Dermis blood vessel endothelial cell (primary cell): ENCODE data around the gene TMCC3. TPM values are rescaled to one million over a fixed set of nuclear protein-coding genes. Genes with fewer than 3 reads are reported as not detected.
"Not testable (repeated sequence)": the region's sequence is repeated elsewhere in the genome, so short reads cannot be mapped to it uniquely, and the experiment has no call there.

Experiments
- DNase-seq: peaks from one replicate; pipeline ENCODE4 v3.0.0; 2010
- total RNA-seq: library from RNA; depleted of rRNA; stranded (reverse); fragments of >200 nt; gene quantifications from 2 replicates; pipeline ENCODE4 v1.2.3, GENCODE V29; 2014

The TMCC3 gene
- total RNA-seq, 1 donor from 2014 or later, result 34.5 TPM

GRCh38 chr12:94633401-94633800 lies 17.0 kb downstream of the TMCC3 start:
- no peak for DNase-seq

DNA sequence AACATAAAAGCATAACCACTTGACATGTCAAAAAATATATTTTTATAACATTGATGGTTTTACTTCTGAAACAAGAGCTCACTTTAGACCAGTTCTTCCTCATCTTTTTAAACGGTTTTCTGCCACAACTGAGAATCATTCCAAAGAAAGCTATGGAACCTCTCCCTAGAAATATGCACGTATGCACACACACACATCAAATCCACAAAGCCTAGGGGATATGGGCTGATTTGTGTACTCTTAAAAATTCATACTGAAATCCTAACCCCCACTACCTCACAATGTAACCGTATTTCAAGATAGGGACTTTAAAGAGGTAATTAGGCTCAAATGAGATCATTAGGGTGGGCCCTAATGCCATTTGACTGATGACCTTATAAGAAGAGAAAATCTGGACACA lies 19.3 kb downstream of the TMCC3 start:
- no peak for DNase-seq

DNA sequence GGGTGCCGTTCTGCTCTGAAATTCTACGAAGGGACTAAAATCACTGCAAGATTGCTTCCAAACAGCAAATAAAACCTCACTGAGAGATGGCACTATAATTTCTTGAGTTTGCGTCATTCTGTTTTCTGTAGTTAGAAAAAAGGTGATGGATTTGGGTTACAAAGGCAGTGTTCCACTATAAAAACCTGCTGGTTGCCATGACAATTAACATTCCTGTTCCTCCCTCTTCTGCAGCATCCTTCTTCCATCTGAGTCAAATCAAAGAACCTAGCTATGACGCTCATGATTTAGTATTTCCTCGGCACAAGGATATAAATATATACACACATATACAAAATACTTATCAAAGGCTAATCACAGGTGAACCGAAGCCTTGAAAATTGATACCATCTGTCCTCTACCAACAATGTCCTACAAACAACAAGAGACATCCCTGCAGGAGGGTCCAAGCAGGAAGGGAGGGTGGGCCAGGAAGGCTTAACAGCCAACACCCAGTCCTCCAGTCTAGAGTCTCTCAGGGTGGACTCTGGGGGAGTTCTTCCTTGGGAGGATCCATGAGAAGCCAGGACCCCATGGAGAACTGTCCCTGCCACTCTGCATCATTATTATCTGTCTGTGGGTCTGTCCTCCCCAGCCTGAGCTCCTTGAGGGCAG lies 21.4 kb downstream of the TMCC3 start:
- DNase-seq, result no peak

GRCh38 chr12:94628369-94628768 lies 22.0 kb downstream of the TMCC3 start:
- DNase-seq, result no peak

GRCh38 chr12:94625531-94625930 lies 24.8 kb downstream of the TMCC3 start:
- DNase-seq, result no peak

DNA sequence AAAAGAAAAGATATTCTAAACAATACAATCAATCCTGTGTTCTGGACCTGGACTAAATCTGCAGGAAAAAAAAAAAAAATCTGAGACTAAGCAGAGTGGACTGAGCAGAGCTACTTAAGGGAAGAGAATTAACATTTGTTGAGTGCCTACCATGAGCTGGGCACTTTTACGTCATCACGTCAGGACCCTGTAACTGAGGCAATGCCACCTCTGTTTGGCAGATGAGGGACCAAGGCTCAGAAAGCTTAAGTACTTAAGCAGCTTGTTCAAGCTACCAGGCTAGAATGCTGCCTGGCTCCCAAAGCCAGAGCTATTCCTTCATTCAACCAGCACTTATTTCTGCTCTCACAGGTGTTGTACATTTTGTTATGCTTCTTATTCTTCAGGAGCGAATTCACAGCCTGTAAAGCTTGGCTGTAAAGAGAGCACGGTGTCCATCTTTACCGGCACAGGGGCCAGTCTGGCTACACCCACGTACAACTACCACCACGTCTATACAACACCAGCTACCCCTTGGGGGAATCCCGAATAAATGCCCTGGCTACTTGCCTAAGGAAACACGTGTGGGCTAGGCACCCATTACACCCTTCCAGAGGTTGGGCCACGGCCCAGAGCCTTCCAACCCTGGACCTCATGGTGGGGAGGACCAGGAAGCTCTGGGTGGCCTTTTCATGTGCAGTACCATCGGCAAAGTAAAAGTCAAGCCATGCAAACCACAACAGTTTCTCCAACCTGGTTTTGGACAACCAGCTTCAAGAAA lies 27.0 kb downstream of the TMCC3 start:
- DNase-seq, result no peak

GRCh38 chr12:94622475-94622874 lies 27.9 kb downstream of the TMCC3 start:
- DNase-seq, result peak; percentile 93

DNA sequence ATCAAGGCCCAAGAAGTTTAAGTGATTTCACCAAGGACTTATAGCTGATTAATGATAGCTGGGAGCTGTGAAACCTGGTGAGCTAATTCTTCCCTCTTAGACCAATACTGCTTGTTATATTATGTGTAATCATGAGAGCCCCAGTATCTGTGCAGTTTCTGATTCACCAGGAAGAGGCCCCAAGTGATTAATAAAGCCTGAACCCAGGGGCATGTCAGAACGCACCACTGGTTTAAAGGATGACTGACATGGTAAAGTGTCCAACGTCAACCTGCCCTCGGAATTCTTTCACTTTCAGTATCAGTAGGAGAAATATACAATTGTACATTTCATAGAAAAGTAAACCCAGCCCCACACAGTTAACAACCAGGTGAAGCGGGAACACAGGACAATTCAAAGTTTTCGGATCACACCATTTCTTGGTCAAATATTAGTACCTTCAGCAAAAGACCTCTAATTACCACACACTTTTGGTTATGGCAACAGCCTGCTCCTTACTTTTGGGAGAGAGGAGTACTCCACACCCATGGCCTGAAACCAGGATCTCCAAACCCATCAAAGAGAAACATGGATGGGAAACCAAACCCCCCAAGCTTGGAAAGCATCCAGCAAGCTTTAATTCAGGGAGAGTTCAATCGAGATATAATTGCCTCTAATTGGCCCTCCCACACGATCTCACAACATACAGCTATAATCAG lies 28.5 kb downstream of the TMCC3 start:
- DNase-seq, result peak; percentile 80

- no peak for DNase-seq
These were observed 29.7 kb downstream of the TMCC3 start for GRCh38 chr12:94620621-94621020.

DNA sequence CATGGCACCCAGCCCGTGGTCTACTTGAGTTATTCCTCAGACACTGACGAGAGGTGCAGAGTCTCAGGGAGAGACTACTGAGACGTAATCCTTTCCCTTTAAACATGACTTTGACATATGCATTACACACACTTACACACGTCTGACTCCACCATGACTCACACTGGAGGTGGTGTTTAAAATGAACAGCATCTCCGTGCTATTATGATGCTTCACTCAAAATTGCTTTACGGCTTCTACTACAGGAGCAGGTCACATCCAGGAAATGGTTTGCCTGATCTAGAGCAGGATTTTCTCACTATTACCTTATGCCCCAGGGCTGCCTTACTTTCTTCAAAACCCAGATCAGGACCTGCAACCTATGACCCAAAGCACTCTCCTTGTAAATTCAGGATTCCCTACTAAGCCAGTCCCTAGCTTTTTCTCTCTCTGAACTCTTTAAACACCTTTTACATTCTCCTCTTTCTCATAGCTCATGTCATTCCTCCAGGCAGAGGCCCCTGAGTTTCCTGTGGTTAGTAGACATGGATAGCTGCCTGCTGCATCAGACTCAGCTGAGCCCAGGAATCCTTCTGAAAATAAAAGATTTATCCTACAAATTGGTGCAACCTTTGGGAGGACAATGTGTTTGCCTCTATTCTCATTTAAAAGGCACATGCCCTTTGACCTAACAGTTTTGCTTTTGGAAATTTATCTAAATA lies 31.2 kb downstream of the TMCC3 start:
- peak; percentile 72 for DNase-seq

DNA sequence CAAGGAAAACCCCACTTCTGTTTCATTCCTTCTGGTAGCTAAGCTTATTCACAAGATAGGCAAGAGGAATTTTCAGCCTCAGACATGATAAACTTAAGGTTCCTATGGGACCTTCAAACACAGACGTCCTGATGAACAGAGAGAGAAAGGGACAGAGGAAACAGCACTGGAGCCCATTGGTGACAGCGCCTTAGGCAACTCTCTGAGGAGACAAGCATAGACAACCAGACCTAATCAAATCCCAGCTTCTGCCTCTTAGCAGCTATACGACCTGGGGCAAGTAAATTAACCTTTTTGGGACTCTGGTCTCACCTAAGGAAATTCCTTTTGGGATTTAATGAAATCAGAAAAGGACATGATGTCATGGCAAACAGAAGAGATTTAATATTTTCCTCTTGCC lies 33.3 kb downstream of the TMCC3 start:
- DNase-seq, result no peak

DNA sequence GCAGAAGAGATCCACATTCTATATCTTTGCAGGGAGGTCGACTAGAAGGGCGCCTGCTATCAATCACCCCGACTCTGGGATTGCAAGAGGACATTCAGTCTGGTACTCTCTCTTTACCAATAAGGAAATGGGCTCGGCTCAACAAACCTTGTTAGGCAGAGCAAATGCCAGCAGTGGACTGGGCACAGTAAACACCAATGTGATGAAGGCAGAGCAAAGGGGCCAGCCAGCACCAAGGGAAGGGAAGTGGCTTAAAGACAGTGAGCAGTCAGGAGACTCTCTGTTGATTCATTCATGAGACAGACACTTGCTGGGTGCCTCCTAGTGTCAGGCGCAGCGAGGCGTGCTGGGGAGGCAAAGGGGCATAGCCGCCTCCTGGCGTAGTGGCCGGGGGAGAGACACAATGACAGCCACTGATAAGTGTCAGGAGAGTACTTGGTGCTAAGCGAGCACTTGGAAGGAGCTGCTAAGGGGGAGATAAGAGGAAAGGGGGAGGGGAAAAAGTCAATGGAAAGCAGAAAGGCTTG lies 34.1 kb downstream of the TMCC3 start:
- DNase-seq, result peak; percentile 19

DNA sequence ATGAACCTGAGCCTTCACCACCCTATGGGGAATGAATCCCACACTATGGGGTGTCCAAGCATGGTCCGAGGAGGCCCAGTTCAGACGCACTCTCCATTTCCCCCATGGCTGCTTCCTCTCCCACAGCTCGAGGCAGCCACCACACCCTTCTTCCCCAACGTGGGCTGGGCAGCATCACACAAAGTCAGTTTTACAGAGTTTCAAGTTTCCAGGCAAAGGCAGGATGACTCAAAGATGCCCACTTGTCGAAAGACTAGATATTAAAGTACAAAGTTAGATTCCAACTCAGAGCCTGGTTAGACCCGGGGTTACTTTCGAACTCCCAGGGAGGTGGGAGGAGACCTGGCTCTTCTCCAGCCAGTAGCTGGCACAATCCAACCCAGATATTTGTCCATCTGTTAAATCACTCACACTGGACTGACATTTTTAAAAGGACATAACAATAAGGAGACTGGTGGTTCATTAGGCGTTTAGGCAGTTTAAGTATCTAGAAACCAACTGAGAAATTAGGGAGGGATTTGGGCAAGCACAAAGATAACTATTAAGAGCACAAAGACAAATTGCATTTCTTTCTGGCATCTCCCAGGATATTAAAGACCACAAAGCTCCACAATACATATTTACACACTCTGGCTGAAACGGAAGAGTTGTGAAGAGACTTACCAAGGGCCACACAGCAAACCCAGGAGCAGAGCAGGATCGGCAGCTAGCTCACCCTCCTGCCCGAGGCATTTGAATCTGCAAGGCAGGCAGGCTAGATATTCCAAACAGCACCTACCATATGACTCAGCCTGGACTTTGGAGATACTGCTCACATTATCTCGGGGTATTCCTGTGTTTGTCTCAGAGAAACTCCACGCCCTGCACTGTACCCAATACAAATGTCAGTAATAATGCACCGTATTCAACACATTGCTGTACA lies 34.8 kb downstream of the TMCC3 start:
- peak; percentile 75 for DNase-seq

DNA sequence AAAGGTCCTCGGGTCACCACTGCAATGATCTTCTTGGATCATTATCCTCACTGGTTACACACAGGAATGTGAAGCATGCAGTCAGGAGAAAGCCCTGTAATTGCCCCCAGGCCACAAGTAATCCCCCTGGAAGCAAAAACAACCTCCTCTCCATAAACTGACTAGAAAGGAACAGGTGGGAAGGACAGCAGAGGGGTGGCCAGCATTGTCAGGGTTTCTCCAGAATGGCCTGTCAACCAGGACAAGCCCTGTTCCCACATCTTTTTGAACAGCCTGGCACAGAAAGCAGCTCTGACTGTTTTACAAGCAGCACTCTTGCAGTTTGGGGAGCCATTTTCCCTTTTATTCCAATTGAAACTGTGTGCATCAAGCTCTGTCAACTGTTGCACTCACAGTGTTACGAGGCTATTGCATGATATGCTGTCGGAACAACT lies 36.1 kb downstream of the TMCC3 start:
- DNase-seq, result no peak

DNA sequence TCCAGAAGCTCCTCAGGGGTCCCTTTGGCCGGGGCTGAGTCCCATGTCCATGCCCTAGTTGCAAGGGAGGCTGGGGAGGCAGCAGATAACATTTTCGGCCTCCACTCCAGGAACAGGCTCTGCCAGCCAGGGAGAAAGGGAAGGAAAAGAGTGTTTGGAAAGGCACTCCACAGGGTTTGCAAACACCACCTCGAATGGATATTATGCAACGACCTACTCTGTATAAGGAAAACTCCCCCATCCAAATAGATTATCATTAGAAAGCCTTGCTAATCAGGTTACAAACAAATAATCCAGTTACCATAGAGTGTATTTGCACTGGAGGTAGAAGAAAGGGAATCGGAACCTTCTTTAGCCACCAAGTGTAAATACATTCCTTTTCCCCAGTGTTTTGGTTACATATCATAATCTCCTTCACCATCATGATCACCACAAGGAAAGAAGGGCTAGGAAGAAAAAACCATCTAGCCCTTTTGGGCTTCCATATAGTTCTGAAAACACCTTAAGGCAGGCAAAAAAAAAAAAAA lies 40.4 kb downstream of the TMCC3 start:
- DNase-seq, result no peak

- DNase-seq, result not testable (repeated sequence)
These were observed 43.5 kb downstream of the TMCC3 start for GRCh38 chr12:94606810-94607209.

GRCh38 chr12:94604366-94604698 lies 46.0 kb downstream of the TMCC3 start:
- no peak for DNase-seq

DNA sequence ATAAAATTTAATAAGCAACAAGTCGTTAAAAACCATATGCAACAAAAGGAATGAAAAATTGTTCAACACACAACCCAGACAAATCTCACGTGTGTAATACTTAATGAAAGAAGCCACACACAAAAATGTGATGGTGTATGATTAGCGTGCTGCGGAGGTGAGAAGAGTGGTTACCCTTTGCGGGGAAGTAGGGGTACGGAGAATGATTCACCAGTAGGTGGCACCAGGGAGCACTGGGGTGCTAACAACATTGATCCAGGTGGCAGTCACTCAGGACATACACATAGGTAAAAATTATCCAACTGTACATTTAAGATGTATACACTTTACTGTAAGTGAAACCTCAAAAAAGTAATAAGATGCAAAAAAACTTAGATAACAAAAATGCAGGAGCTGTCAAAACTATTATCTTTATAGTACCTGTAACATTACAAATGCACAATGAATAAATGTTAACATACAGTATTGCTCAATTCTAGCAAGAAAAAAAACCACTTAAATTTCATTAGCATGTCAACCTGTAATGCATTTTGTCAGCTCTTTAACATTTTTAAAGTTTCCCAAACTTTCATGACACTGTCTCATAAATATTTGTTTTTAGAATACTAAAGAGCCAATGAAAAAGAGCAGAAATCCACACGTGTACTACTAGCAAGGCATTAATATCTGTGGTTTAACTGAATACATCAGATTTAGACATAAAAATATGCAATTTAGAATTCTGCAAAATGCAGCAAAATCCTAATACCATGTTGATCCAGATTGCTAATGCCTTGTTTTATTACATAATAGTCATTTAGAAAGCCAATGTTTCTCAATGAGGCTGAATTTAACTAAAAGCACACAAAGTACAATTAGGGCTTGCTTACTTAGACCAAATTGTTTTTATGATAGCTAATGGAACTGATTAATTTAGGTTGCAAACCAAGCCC lies 46.7 kb downstream of the TMCC3 start:
- peak; percentile 47 for DNase-seq

- no peak for DNase-seq
These were observed 48.3 kb downstream of the TMCC3 start for GRCh38 chr12:94602024-94602423.

DNA sequence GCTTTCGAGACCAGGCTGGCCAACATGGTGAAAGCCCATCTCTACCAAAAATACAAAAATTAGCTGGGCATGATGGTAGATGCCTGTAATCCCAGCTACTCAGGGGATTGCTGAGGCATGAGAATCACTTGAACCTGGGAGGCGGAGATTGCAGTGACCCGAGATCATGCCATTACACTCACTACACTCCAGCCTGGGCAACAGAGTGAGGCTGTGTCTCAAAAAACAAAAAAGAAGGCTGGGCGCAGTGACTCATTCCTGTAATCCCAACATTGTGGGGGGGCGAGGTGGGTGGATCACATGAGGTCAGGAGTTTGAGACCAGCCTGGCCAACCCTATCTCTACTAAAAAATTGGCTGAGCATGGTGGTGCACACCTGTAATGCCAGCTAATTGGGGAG lies 49.0 kb downstream of the TMCC3 start:
- DNase-seq, result not testable (repeated sequence)
